Suprapubic skin (tissue), 4 donors: Measurements from ENCODE around the gene RUNX2. TPM values are rescaled to one million over a fixed set of nuclear protein-coding genes. Genes with fewer than 3 reads are reported as not detected.

Source experiments
- DNase-seq, 2 donors: peaks; one replicate each; pipeline ENCODE4 v3.0.0-alpha.2; 2019; ENCODE audit warnings: low spot score in 2 of 2
- H3K27ac ChIP-seq: fragments of 200-600 bp; sonication (generic); one replicate; pipeline ENCODE4 v1.5.1; 2019
- H3K27me3 ChIP-seq: fragments of 200-600 bp; sonication (generic); one replicate; pipeline ENCODE4 v1.5.1; 2019
- H3K36me3 ChIP-seq: fragments of 200-600 bp; sonication (generic); one replicate; pipeline ENCODE4 v1.5.1; 2019
- H3K4me1 ChIP-seq: fragments of 200-600 bp; sonication (generic); one replicate; pipeline ENCODE4 v1.5.1; 2019
- H3K4me3 ChIP-seq: fragments of 200-600 bp; sonication (generic); one replicate; pipeline ENCODE4 v1.5.1; 2019; ENCODE audit warnings: mild to moderate bottlenecking
- H3K9me3 ChIP-seq: fragments of 200-600 bp; sonication (generic); one replicate; pipeline ENCODE4 v1.5.1; 2019
- EP300 ChIP-seq: sonication (generic); formaldehyde crosslinking; IDR thresholded peaks from one replicate; pipeline ENCODE4 v1.6.1; 2017; ENCODE audit warnings: antibody characterized with exemption
- POLR2A ChIP-seq, 2 donors: fragments of 450-650 bp; IDR thresholded peaks; one replicate each; pipeline ENCODE4 v1.6.1; 2017; ENCODE audit warnings: antibody characterized with exemption in 2 of 2, mild to moderate bottlenecking in 2 of 2, moderate library complexity in 2 of 2
- POLR2AphosphoS5 ChIP-seq, 3 donors: sonication (generic); formaldehyde crosslinking; IDR thresholded peaks; one replicate each; pipeline ENCODE4 v1.6.1; 2017; ENCODE audit warnings: antibody characterized with exemption in 3 of 3
- WGBS: methylation state at CpG from one replicate; pipeline ENCODE4 v1.1.5; 2018; 5-methylcytosine and 5-hydroxymethylcytosine counted together
- total RNA-seq, 4 donors: library from RNA; depleted of rRNA; stranded (reverse); fragments of >200 nt; gene quantifications; one replicate each; pipeline ENCODE4 v1.1.0, GENCODE V29; 2016
- TF ChIP-seq, protein P1 (sequence below), 2 donors: fragments of 200-600 bp in 1 of 2; fragments of 450-650 bp in 1 of 2; sonication (generic) in 1 of 2; IDR thresholded peaks; one replicate each; pipeline ENCODE4 v1.5.1; 2016 to 2019; ENCODE audit warnings: antibody characterized with exemption in 2 of 2, mild to moderate bottlenecking in 1 of 2, moderate library complexity in 1 of 2

RUNX2 gene
- total RNA-seq, 4 donors from 2014 or later, result 2.6 to 5.9 (median 3.1) TPM

GRCh38 chr6:45513843-45514242, 185.7 kb downstream of the RUNX2 start:
- H3K4me3 ChIP-seq, result no peak overlapping the region
- H3K27me3 ChIP-seq, result no peaks in the 10 kb centered on the region
- TF ChIP-seq POLR2A (IDR thresholded peaks at IDR 0.05) (no peak), POLR2AphosphoS5 (IDR thresholded peaks at IDR 0.05) (no peak), EP300 (no peak)
- TF ChIP-seq, protein P1, sequence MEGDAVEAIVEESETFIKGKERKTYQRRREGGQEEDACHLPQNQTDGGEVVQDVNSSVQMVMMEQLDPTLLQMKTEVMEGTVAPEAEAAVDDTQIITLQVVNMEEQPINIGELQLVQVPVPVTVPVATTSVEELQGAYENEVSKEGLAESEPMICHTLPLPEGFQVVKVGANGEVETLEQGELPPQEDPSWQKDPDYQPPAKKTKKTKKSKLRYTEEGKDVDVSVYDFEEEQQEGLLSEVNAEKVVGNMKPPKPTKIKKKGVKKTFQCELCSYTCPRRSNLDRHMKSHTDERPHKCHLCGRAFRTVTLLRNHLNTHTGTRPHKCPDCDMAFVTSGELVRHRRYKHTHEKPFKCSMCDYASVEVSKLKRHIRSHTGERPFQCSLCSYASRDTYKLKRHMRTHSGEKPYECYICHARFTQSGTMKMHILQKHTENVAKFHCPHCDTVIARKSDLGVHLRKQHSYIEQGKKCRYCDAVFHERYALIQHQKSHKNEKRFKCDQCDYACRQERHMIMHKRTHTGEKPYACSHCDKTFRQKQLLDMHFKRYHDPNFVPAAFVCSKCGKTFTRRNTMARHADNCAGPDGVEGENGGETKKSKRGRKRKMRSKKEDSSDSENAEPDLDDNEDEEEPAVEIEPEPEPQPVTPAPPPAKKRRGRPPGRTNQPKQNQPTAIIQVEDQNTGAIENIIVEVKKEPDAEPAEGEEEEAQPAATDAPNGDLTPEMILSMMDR (IDR thresholded peaks at IDR 0.05), result no peak
- no peak for DNase-seq
- no peaks in the 10 kb centered on the region for H3K9me3 ChIP-seq
- no peak overlapping the region for H3K27ac ChIP-seq
- H3K36me3 ChIP-seq, result no peaks in the 10 kb centered on the region
- no peaks in the 10 kb centered on the region for H3K4me1 ChIP-seq
- WGBS, result 88% methylated on average over 4 of the region's 4 CpGs

DNA sequence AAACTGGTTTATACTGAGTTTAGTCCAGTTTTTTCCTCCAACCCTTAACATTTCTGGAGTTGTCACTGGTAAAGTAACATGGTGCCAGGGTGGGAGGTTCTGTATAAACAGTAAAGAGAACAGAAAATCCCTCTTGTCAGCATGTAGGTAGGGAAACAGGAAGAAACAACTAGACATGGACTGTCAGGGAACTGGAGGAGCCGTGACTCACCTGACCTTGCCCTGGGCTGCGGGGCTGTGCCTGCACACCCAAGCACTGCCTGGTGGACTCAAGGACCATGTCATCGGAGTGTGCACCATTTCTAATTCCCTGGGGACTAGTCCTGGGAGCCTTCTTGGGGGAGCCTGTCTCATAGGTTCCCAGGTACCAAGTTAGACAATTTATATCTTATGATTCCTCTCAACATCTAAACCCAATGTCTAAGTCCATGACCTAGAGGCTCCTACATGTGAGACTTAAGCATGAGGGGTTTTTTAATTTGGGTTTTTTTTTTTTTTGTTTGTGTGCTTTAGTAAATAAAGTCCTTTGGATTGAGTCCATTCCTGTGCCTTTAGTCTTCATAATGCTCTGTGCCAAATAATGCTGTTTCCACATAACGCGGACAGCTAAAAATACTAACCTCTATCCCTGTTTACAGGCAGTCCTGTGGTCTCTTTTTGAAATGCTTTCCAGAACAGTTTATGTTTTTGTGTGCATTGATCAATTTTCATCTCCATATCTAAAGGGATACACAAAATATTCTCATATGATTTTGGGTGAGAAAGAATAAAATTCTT, 186.5 kb downstream of the RUNX2 start:
- no peaks in the 10 kb centered on the region for H3K27me3 ChIP-seq
- WGBS, result 86% methylated on average over 5 of the region's 5 CpGs
- no peaks in the 10 kb centered on the region for H3K4me1 ChIP-seq
- no peak overlapping the region for H3K27ac ChIP-seq
- no peaks in the 10 kb centered on the region for H3K9me3 ChIP-seq
- no peak for DNase-seq
- TF ChIP-seq, protein P1 (IDR thresholded peaks at IDR 0.05), result no peak
- no peak for TF ChIP-seq POLR2A (IDR thresholded peaks at IDR 0.05)
- no peak for TF ChIP-seq POLR2AphosphoS5 (IDR thresholded peaks at IDR 0.05)
- no peak for TF ChIP-seq EP300
- H3K4me3 ChIP-seq, result no peak overlapping the region
- H3K36me3 ChIP-seq, result no peaks in the 10 kb centered on the region

DNA sequence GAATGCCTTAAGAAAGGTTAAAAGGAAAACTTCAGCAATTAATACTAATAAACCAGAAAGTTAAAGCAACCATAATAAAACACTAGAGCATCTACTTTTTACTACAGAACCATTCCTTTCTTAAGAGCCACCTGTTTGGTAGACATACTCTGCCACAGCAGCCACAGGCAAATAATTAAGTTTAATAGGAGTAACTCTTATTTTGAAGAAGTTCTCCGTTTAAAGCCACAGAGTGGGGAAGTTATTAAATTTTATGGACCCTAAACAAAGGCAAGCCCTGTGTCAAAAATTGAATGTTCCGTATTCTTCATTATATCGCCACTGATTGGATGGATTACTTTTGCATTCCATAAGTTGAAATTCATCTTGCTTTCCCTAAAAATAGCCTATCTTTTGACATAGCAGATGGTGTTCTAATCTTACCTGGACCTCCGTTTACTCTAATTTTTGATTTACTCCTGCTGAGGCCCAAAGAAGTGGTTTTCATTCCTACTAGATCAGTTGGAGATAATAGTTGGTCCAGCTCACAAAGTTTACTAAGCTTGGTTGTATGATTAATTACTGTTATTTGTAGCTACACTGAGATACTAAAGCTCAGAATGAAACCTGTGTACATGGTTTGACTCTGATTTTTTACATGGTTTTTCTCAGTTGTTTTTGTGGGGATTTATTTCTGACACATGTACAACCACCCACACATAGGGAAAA, 190.0 kb downstream of the RUNX2 start:
- Histone ChIP-seq H3K4me1 (no peaks in the 10 kb centered on the region), H3K36me3 (no peaks in the 10 kb centered on the region), H3K9me3 (no peaks in the 10 kb centered on the region), H3K27me3 (no peaks in the 10 kb centered on the region), H3K4me3 (no peak overlapping the region), H3K27ac (no peak overlapping the region)
- no peak for DNase-seq
- TF ChIP-seq POLR2AphosphoS5 (IDR thresholded peaks at IDR 0.05) (no peak), EP300 (no peak), POLR2A (IDR thresholded peaks at IDR 0.05) (no peak)
- TF ChIP-seq, protein P1 (IDR thresholded peaks at IDR 0.05), result no peak
- WGBS, result 79% methylated on average over 4 of the region's 4 CpGs

DNA sequence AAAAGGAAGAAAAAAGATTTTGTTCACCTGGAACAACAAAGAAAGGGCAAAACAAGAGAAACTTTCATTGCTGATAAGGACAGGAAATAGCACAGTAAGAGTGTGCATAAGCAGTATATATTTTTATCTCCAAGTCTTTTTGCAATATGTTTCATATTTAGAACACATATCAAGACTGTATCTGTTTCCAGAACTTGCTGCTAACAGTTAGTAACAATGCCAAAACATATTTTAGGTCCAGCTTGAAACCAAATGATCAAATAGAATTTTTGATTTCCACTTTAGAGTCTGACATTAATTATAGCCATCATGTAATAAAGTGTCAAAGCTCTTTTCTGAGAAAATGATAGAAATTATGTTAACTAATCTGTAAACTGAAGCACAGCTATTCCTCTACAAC, 193.1 kb downstream of the RUNX2 start:
- no peaks in the 10 kb centered on the region for H3K36me3 ChIP-seq
- H3K9me3 ChIP-seq, result no peaks in the 10 kb centered on the region
- no peak for DNase-seq
- no peak overlapping the region for H3K4me3 ChIP-seq
- H3K4me1 ChIP-seq, result no peaks in the 10 kb centered on the region
- no peak overlapping the region for H3K27ac ChIP-seq
- TF ChIP-seq POLR2AphosphoS5 (IDR thresholded peaks at IDR 0.05) (no peak), POLR2A (IDR thresholded peaks at IDR 0.05) (no peak)
- TF ChIP-seq, protein P1 (IDR thresholded peaks at IDR 0.05), result no peak
- no peaks in the 10 kb centered on the region for H3K27me3 ChIP-seq

DNA sequence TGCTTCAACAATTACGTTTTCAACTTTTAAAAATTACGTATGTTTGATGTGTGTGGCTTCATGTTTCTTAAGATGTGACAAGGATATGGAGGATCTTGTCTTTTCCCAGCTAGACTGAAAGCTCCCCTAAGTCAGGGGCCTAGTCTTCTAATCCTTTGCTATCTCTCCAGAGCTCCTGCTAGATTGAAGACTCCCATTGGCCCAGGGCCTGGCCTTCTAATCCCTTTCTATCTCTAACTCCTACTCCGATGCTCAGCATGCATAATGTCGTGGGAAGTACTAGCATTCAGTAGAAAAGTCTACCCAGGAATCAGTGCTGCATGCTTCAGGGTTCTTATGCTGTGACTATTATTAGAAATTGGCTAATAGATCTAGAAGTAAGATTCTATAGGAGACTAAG, 194.4 kb downstream of the RUNX2 start:
- no peak for DNase-seq
- Histone ChIP-seq H3K9me3 (no peaks in the 10 kb centered on the region), H3K27ac (no peak overlapping the region), H3K36me3 (no peaks in the 10 kb centered on the region), H3K4me3 (no peak overlapping the region), H3K4me1 (no peaks in the 10 kb centered on the region), H3K27me3 (no peaks in the 10 kb centered on the region)
- TF ChIP-seq EP300, result no peak
- TF ChIP-seq, protein P1 (IDR thresholded peaks at IDR 0.05), result no peak
- TF ChIP-seq POLR2A (IDR thresholded peaks at IDR 0.05), result no peak
- no peak for TF ChIP-seq POLR2AphosphoS5 (IDR thresholded peaks at IDR 0.05)
- 89% methylated on average over 4 of the region's 4 CpGs for WGBS
